HG03135 (cell line): Measurements from ENCODE around the gene GKN1.
"Not testable (repeated sequence)": the region's sequence is repeated elsewhere in the genome, so short reads cannot be mapped to it uniquely, and the experiment has no call there.

ENCODE experiments used
- ATAC-seq: cut with Tn5 transposase; IDR thresholded peaks from one replicate; pipeline ENCODE4 v1.9.1; 2021; ENCODE audit warnings: mild to moderate bottlenecking, moderate library complexity; ENCODE audit not compliant: unreplicated experiment

Gene GKN1

GRCh38 chr2:68955432-68955831, 19.0 kb upstream of the GKN1 start:
- not testable (repeated sequence) for ATAC-seq

- no peak for ATAC-seq
Measured at GRCh38 chr2:68959001-68959400, 15.4 kb upstream of the GKN1 start.

GRCh38 chr2:68961380-68961779, 13.1 kb upstream of the GKN1 start:
- no peak for ATAC-seq

- ATAC-seq, result no peak
Measured at GRCh38 chr2:68964282-68964681, 10.2 kb upstream of the GKN1 start.

GRCh38 chr2:68968221-68968620, 6.2 kb upstream of the GKN1 start:
- no peak for ATAC-seq

GRCh38 chr2:68969736-68970490, 4.5 kb upstream of the GKN1 start:
- ATAC-seq, result no peak

- no peak for ATAC-seq
Measured at GRCh38 chr2:68970566-68971265, 3.7 kb upstream of the GKN1 start.

GRCh38 chr2:68971591-68972231, 2.7 kb upstream of the GKN1 start:
- ATAC-seq, result no peak

- no peak for ATAC-seq
Measured at GRCh38 chr2:68974946-68975665, 670 bp downstream of the GKN1 start.

- no peak for ATAC-seq
Measured at GRCh38 chr2:68975844-68976243, 1.4 kb downstream of the GKN1 start.

GRCh38 chr2:68977453-68977852, 3.0 kb downstream of the GKN1 start:
- no peak for ATAC-seq

GRCh38 chr2:68978098-68978497, 3.7 kb downstream of the GKN1 start:
- no peak for ATAC-seq

GRCh38 chr2:68980956-68981355, 6.5 kb downstream of the GKN1 start:
- ATAC-seq, result no peak

- ATAC-seq, result no peak
Measured at GRCh38 chr2:68987021-68987503, 12.6 kb downstream of the GKN1 start.

GRCh38 chr2:68989035-68989434, 14.6 kb downstream of the GKN1 start:
- ATAC-seq, result no peak

- ATAC-seq, result no peak
Measured at GRCh38 chr2:68992341-68992740, 17.9 kb downstream of the GKN1 start.

GRCh38 chr2:68992933-68993332, 18.5 kb downstream of the GKN1 start:
- no peak for ATAC-seq

GRCh38 chr2:68993660-68994059, 19.2 kb downstream of the GKN1 start:
- no peak for ATAC-seq

GRCh38 chr2:68994864-68995263, 20.4 kb downstream of the GKN1 start:
- ATAC-seq, result no peak

GRCh38 chr2:68995916-68996315, 21.5 kb downstream of the GKN1 start:
- ATAC-seq, result no peak

- no peak for ATAC-seq
Measured at GRCh38 chr2:68997401-68997800, 23.0 kb downstream of the GKN1 start.
